Uterus (tissue), 4 donors: ENCODE results near the gene MSX1. TPM values are rescaled to one million over a fixed set of nuclear protein-coding genes. Genes with fewer than 3 reads are reported as not detected.

Experiments
- DNase-seq, 2 donors: peaks; one replicate each; pipeline ENCODE4 v3.0.0-alpha.2; 2019 to 2020
- H3K27ac ChIP-seq, 2 donors: fragments of 200-600 bp; sonication (generic); 1 replicate in 1 of 2; 2 replicates in 1 of 2; pipeline ENCODE4 v1.5.1; 2016 to 2018
- H3K27me3 ChIP-seq, 2 donors: fragments of 200-600 bp; sonication (generic); one replicate each; pipeline ENCODE4 v1.5.1; 2018 to 2019; ENCODE audit warnings: control low read depth in 1 of 2
- H3K36me3 ChIP-seq, 2 donors: fragments of 200-600 bp; sonication (generic); one replicate each; pipeline ENCODE4 v1.5.1; 2019; ENCODE audit warnings: control low read depth in 1 of 2
- H3K4me1 ChIP-seq, 2 donors: fragments of 200-600 bp; sonication (generic); one replicate each; pipeline ENCODE4 v1.5.1; 2018 to 2019; ENCODE audit warnings: control low read depth in 1 of 2
- H3K4me3 ChIP-seq, 2 donors: fragments of 200-600 bp; sonication (generic); 1 replicate in 1 of 2; 2 replicates in 1 of 2; pipeline ENCODE4 v1.5.1; 2018 to 2019; ENCODE audit warnings: mild to moderate bottlenecking in 1 of 2
- H3K9me3 ChIP-seq, 2 donors: fragments of 200-600 bp; sonication (generic); one replicate each; pipeline ENCODE4 v1.5.1; 2019; ENCODE audit warnings: control low read depth in 1 of 2
- CTCF ChIP-seq, 4 experiments: fragments of 200-600 bp in 2 of 4; fragments of 450-650 bp in 2 of 4; sonication (generic) in 2 of 4; IDR thresholded peaks; one replicate each; pipeline ENCODE4 v1.5.1; 2016 to 2019; ENCODE audit warnings: antibody characterized with exemption in 4 of 4, mild to moderate bottlenecking in 2 of 4, moderate library complexity in 1 of 4
- POLR2A ChIP-seq, 2 donors: fragments of 450-650 bp; IDR thresholded peaks; one replicate each; pipeline ENCODE4 v1.6.1; 2016; ENCODE audit warnings: antibody characterized with exemption in 2 of 2, mild to moderate bottlenecking in 1 of 2, moderate library complexity in 1 of 2
- intact Hi-C: fragments of 100-400 bp; cut with DNase I; formaldehyde crosslinking; loops from one replicate; pipeline ENCODE4 v1.15.1; 2023; ENCODE audit warnings: low total_unique reads
- total RNA-seq, 4 donors: library from RNA; depleted of rRNA in 3 of 4; stranded (reverse); fragments of >200 nt in 3 of 4; gene quantifications; one replicate each; pipeline versions ENCODE4 v1.1.0 to v1.2.4, GENCODE V29; 2014 to 2023
- donor health status: DM: yes; HTN: yes; CAD: no.

Gene MSX1
- total RNA-seq, 4 donors from 2014 or later: 19.7 to 33.0 (median 23.8) TPM

- H3K27me3 ChIP-seq: peaks cover 0 to 22% of the 10 kb centered on the region in 2 donors
- no peaks in the 10 kb centered on the region for H3K9me3 ChIP-seq
- H3K36me3 ChIP-seq: no peaks in the 10 kb centered on the region
- H3K27ac ChIP-seq: peak overlapping the region; percentile 80 to 86
- no peak for DNase-seq
- no peak overlapping the region for H3K4me3 ChIP-seq
- H3K4me1 ChIP-seq: peaks cover 0 to 3% of the 10 kb centered on the region in 2 donors
- intact Hi-C loops: no loop called here
- TF ChIP-seq POLR2A (IDR thresholded peaks at IDR 0.05): no peak
- TF ChIP-seq CTCF (IDR thresholded peaks at IDR 0.05): no peak
Measured at GRCh38 chr4:4851906-4852305, 7.6 kb upstream of the MSX1 start.

- Histone ChIP-seq H3K27ac (peak overlapping the region; percentile 80 to 86), H3K36me3 (no peaks in the 10 kb centered on the region), H3K27me3 (peaks cover 1 to 24% of the 10 kb centered on the region in 2 donors), H3K4me1 (peaks cover 0 to 3% of the 10 kb centered on the region in 2 donors), H3K4me3 (peak overlapping the region; percentile 26 to 40), H3K9me3 (no peaks in the 10 kb centered on the region)
- intact Hi-C loops: no loop called here
- TF ChIP-seq CTCF (IDR thresholded peaks at IDR 0.05): peak in 2 of 4 experiments; percentile 23 to 25
- peak in 1 of 2 donors; percentile 23 for TF ChIP-seq POLR2A (IDR thresholded peaks at IDR 0.05)
- peak; percentile 74 to 79 for DNase-seq
Measured at GRCh38 chr4:4852591-4853362, 6.7 kb upstream of the MSX1 start.

- no peaks in the 10 kb centered on the region for H3K36me3 ChIP-seq
- no peaks in the 10 kb centered on the region for H3K9me3 ChIP-seq
- peaks cover 7 to 30% of the 10 kb centered on the region in 2 donors for H3K27me3 ChIP-seq
- DNase-seq: no peak
- H3K4me3 ChIP-seq: peak overlapping the region; percentile 26 to 40
- TF ChIP-seq POLR2A (IDR thresholded peaks at IDR 0.05) (no peak), CTCF (IDR thresholded peaks at IDR 0.05) (no peak)
- peak overlapping the region; percentile 80 to 86 for H3K27ac ChIP-seq
- H3K4me1 ChIP-seq: peaks cover 0 to 3% of the 10 kb centered on the region in 2 donors
- intact Hi-C loops: no loop called here
Measured at GRCh38 chr4:4853371-4853823, 6.1 kb upstream of the MSX1 start.

- H3K4me1 ChIP-seq: peaks cover 0 to 3% of the 10 kb centered on the region in 2 donors
- H3K9me3 ChIP-seq: no peaks in the 10 kb centered on the region
- TF ChIP-seq POLR2A (IDR thresholded peaks at IDR 0.05): no peak
- no peak for TF ChIP-seq CTCF (IDR thresholded peaks at IDR 0.05)
- peak overlapping the region; percentile 26 to 40 for H3K4me3 ChIP-seq
- peak overlapping the region; percentile 80 to 86 for H3K27ac ChIP-seq
- no peaks in the 10 kb centered on the region for H3K36me3 ChIP-seq
- DNase-seq: no peak
- peaks cover 7 to 33% of the 10 kb centered on the region in 2 donors for H3K27me3 ChIP-seq
- intact Hi-C loops: no loop called here
Measured at GRCh38 chr4:4853921-4854648, 5.4 kb upstream of the MSX1 start.
